NOMO-1 (cell line): ENCODE data around the gene ZXDC.

Experiments
- DNase-seq, 2 experiments: peaks; one replicate each; lab custom pipeline; 2025; ENCODE audit not compliant: unreplicated experiment in 2 of 2; lab: John Stamatoyannopoulos, UW

ZXDC gene

GRCh38 chr3:126512916-126513650 is 37.4 kb upstream of the ZXDC start:
- DNase-seq = no peak

- DNase-seq = no peak
These were observed 36.3 kb upstream of the ZXDC start for GRCh38 chr3:126512026-126512425.

GRCh38 chr3:126511291-126511690 is 35.6 kb upstream of the ZXDC start:
- no peak for DNase-seq

- DNase-seq = no peak
These were observed 34.7 kb upstream of the ZXDC start for GRCh38 chr3:126510308-126510910.

GRCh38 chr3:126509597-126510307 is 34.1 kb upstream of the ZXDC start:
- no peak for DNase-seq

GRCh38 chr3:126508564-126508964 is 32.9 kb upstream of the ZXDC start:
- DNase-seq = no peak

GRCh38 chr3:126507886-126508285 is 32.2 kb upstream of the ZXDC start:
- DNase-seq = no peak

- DNase-seq = no peak
These were observed 28.0 kb upstream of the ZXDC start for GRCh38 chr3:126503701-126504100.

GRCh38 chr3:126502656-126503055 is 27.0 kb upstream of the ZXDC start:
- no peak for DNase-seq

- DNase-seq = no peak
These were observed 26.0 kb upstream of the ZXDC start for GRCh38 chr3:126501736-126502135.

GRCh38 chr3:126501054-126501453 is 25.4 kb upstream of the ZXDC start:
- no peak for DNase-seq

- no peak for DNase-seq
These were observed 24.3 kb upstream of the ZXDC start for GRCh38 chr3:126500016-126500415.

GRCh38 chr3:126499401-126499800 is 23.7 kb upstream of the ZXDC start:
- DNase-seq = no peak

- no peak for DNase-seq
These were observed 23.2 kb upstream of the ZXDC start for GRCh38 chr3:126498929-126499328.

GRCh38 chr3:126498461-126498860 is 22.8 kb upstream of the ZXDC start:
- DNase-seq = no peak

- no peak for DNase-seq
These were observed 22.3 kb upstream of the ZXDC start for GRCh38 chr3:126497956-126498355.

- DNase-seq = peak in 1 of 2 experiments; percentile 10
These were observed 21.5 kb upstream of the ZXDC start for GRCh38 chr3:126496894-126497850.

GRCh38 chr3:126495786-126496185 is 20.1 kb upstream of the ZXDC start:
- no peak for DNase-seq

- no peak for DNase-seq
These were observed 19.2 kb upstream of the ZXDC start for GRCh38 chr3:126494970-126495230.

- no peak for DNase-seq
These were observed 18.7 kb upstream of the ZXDC start for GRCh38 chr3:126494204-126494969.
